Hepatocyte (in vitro differentiated cells): Measurements from ENCODE around the gene GNG12. TPM values are rescaled to one million over a fixed set of nuclear protein-coding genes. Genes with fewer than 3 reads are reported as not detected.

Experiments
- DNase-seq: peaks from one replicate; pipeline ENCODE4 v3.0.0-alpha.2; 2016; ENCODE audit warnings: low spot score
- H2AFZ ChIP-seq: fragments of 200-600 bp; sonication (generic); 2 replicates; pipeline ENCODE4 v1.6.0; 2016; ENCODE audit warnings: antibody characterized with exemption, mild to moderate bottlenecking
- H3K27ac ChIP-seq: fragments of 200-600 bp; sonication (generic); 2 replicates; pipeline ENCODE4 v1.5.1; 2016; ENCODE audit warnings: mild to moderate bottlenecking
- H3K27me3 ChIP-seq: fragments of 200-600 bp; sonication (generic); 2 replicates; pipeline ENCODE4 v1.6.1; 2016
- H3K36me3 ChIP-seq: fragments of 200-600 bp; sonication (generic); replicated peaks from 2 replicates; pipeline ENCODE4 v1.5.1; 2016; ENCODE audit warnings: low read depth; ENCODE audit not compliant: insufficient read depth
- H3K4me1 ChIP-seq: fragments of 200-600 bp; sonication (generic); 2 replicates; pipeline ENCODE4 v1.5.1; 2016; ENCODE audit warnings: mild to moderate bottlenecking, moderate library complexity; ENCODE audit not compliant: insufficient read depth
- H3K4me2 ChIP-seq: fragments of 200-600 bp; sonication (generic); 2 replicates; pipeline ENCODE4 v1.6.0; 2016
- H3K4me3 ChIP-seq: fragments of 200-600 bp; sonication (generic); 2 replicates; pipeline ENCODE4 v1.5.1; 2016; ENCODE audit warnings: mild to moderate bottlenecking
- H3K79me2 ChIP-seq: fragments of 200-600 bp; sonication (generic); 2 replicates; pipeline ENCODE4 v1.6.0; 2017; ENCODE audit warnings: mild to moderate bottlenecking
- H3K9me2 ChIP-seq: fragments of 200-600 bp; sonication (generic); replicated peaks from 2 replicates; pipeline ENCODE4 v1.6.0; 2017; ENCODE audit warnings: mild to moderate bottlenecking; ENCODE audit not compliant: insufficient read depth
- H3K9me3 ChIP-seq: fragments of 200-600 bp; sonication (generic); 2 replicates; pipeline ENCODE4 v1.5.1; 2016; ENCODE audit warnings: low read depth, mild to moderate bottlenecking
- H4K20me1 ChIP-seq: fragments of 200-600 bp; sonication (generic); 2 replicates; pipeline ENCODE4 v1.6.0; 2016; ENCODE audit warnings: mild to moderate bottlenecking; ENCODE audit not compliant: insufficient read depth, poor library complexity, severe bottlenecking
- CTCF ChIP-seq: fragments of 200-600 bp; sonication (generic); IDR thresholded peaks from 2 replicates; pipeline ENCODE4 v1.5.1; 2016; ENCODE audit warnings: antibody characterized with exemption, mild to moderate bottlenecking; ENCODE audit not compliant: poor library complexity
- EZH2 ChIP-seq: fragments of 200-600 bp; sonication (generic); IDR thresholded peaks from 2 replicates; pipeline ENCODE4 v1.6.1; 2016; ENCODE audit warnings: antibody characterized with exemption, mild to moderate bottlenecking, borderline replicate concordance
- EZH2phosphoT487 ChIP-seq: fragments of 200-600 bp; sonication (generic); IDR thresholded peaks from one replicate; pipeline ENCODE4 v1.6.1; 2018; ENCODE audit warnings: antibody characterized with exemption, mild to moderate bottlenecking, low read depth, moderate library complexity; ENCODE audit not compliant: unreplicated experiment, severe bottlenecking
- WGBS: methylation state at CpG from one replicate; pipeline ENCODE4 v1.1.6; 2016; ENCODE audit warnings: low lambda C conversion rate; ENCODE audit errors: missing lambda C conversion rate; 5-methylcytosine and 5-hydroxymethylcytosine counted together
- polyA plus RNA-seq: library from polyadenylated mRNA; unstranded; fragments of >200 nt; fragmentation: Nextera tagmentation; extraction: Ambion mirVana; gene quantifications from 2 replicates; pipeline ENCODE4 v1.2.1, GENCODE V29; 2016
- total RNA-seq: library from RNA; depleted of rRNA; stranded (reverse); fragments of >200 nt; gene quantifications from 2 replicates; pipeline ENCODE4 v1.2.3, GENCODE V29; 2014

Gene GNG12
- total and polyA plus RNA-seq, 2 experiments from 2014 or later: 49.6 to 108 TPM

GRCh38 chr1:67788238-67788790 is 45.0 kb downstream of the GNG12 start:
- peaks cover 4% of the 10 kb centered on the region for H4K20me1 ChIP-seq
- H3K4me1 ChIP-seq: peaks cover 25% of the 10 kb centered on the region
- no peaks in the 10 kb centered on the region for H3K9me3 ChIP-seq
- no peak overlapping the region for H3K27ac ChIP-seq
- H3K4me3 ChIP-seq: no peak overlapping the region
- no peak for DNase-seq
- no peaks in the 10 kb centered on the region for H3K36me3 ChIP-seq
- WGBS: 57% methylated on average over 5 of the region's 5 CpGs
- H3K27me3 ChIP-seq: no peaks in the 10 kb centered on the region
- no peaks in the 10 kb centered on the region for H3K9me2 ChIP-seq
- no peak for TF ChIP-seq EZH2phosphoT487
- TF ChIP-seq CTCF: no peak
- TF ChIP-seq EZH2: no peak
- H3K4me2 ChIP-seq: no peak overlapping the region
- H3K79me2 ChIP-seq: peaks cover 76% of the 10 kb centered on the region
- no peak overlapping the region for H2AFZ ChIP-seq

GRCh38 chr1:67787746-67788145 is 45.5 kb downstream of the GNG12 start:
- no peak for DNase-seq
- H3K4me1 ChIP-seq: peaks cover 19% of the 10 kb centered on the region
- no peaks in the 10 kb centered on the region for H3K9me2 ChIP-seq
- H2AFZ ChIP-seq: no peak overlapping the region
- H3K27me3 ChIP-seq: no peaks in the 10 kb centered on the region
- no peak overlapping the region for H3K4me3 ChIP-seq
- H3K9me3 ChIP-seq: no peaks in the 10 kb centered on the region
- TF ChIP-seq EZH2phosphoT487 (no peak), EZH2 (no peak), CTCF (no peak)
- WGBS: 91% methylated on average over 2 of the region's 2 CpGs
- H4K20me1 ChIP-seq: peaks cover 4% of the 10 kb centered on the region
- H3K27ac ChIP-seq: no peak overlapping the region
- no peak overlapping the region for H3K4me2 ChIP-seq
- H3K36me3 ChIP-seq: no peaks in the 10 kb centered on the region
- peaks cover 80% of the 10 kb centered on the region for H3K79me2 ChIP-seq

GRCh38 chr1:67785847-67786753 is 47.2 kb downstream of the GNG12 start:
- whole genome bisulfite sequencing: 96% methylated on average over 4 of the region's 4 CpGs
- no peak overlapping the region for H3K27ac ChIP-seq
- H3K27me3 ChIP-seq: no peaks in the 10 kb centered on the region
- H3K9me3 ChIP-seq: no peaks in the 10 kb centered on the region
- peaks cover 80% of the 10 kb centered on the region for H3K79me2 ChIP-seq
- no peak overlapping the region for H2AFZ ChIP-seq
- H4K20me1 ChIP-seq: peaks cover 4% of the 10 kb centered on the region
- DNase-seq: no peak
- H3K4me3 ChIP-seq: no peak overlapping the region
- H3K9me2 ChIP-seq: no peaks in the 10 kb centered on the region
- no peaks in the 10 kb centered on the region for H3K36me3 ChIP-seq
- TF ChIP-seq CTCF (no peak), EZH2 (no peak), EZH2phosphoT487 (no peak)
- no peak overlapping the region for H3K4me2 ChIP-seq
- H3K4me1 ChIP-seq: peaks cover 4% of the 10 kb centered on the region
